GM12875 (cell line): ENCODE results near the gene PLA2G2D.

ENCODE experiments used
- H3K4me3 ChIP-seq: one replicate; pipeline ENCODE4 v1.5.1; 2011; ENCODE audit warnings: low read depth, low read length, control low read depth
- CTCF ChIP-seq: IDR thresholded peaks from 2 replicates; pipeline ENCODE4 v1.5.1; 2011; ENCODE audit warnings: low read depth, mild to moderate bottlenecking, control low read depth, inconsistent platforms, low read length, moderate library complexity, borderline replicate concordance; ENCODE audit not compliant: insufficient read depth

The PLA2G2D gene

GRCh38 chr1:20142001-20142710 is 22.8 kb upstream of the PLA2G2D start:
- H3K4me3 ChIP-seq = no peak overlapping the region
- no peak for TF ChIP-seq CTCF

- H3K4me3 ChIP-seq = no peak overlapping the region
- TF ChIP-seq CTCF = no peak
These were observed 22.1 kb upstream of the PLA2G2D start for GRCh38 chr1:20141466-20141865.

GRCh38 chr1:20141001-20141400 is 21.7 kb upstream of the PLA2G2D start:
- TF ChIP-seq CTCF = no peak
- no peak overlapping the region for H3K4me3 ChIP-seq

- TF ChIP-seq CTCF = no peak
These were observed 20.7 kb upstream of the PLA2G2D start for GRCh38 chr1:20139776-20140612.

GRCh38 chr1:20138961-20139550 is 19.7 kb upstream of the PLA2G2D start, which contains the start of gene PLA2G2F:
TSS of gene PLA2G2F (plus strand) at chr1:20139323. CDS start at chr1:20139428, 105 bp downstream.
- TF ChIP-seq CTCF = no peak
- no peak within 1 kb of the TSS for H3K4me3 ChIP-seq

More at GRCh38 chr1:20139776-20140612, 20.7 kb upstream of the PLA2G2D start:
- no peak overlapping the region for H3K4me3 ChIP-seq

GRCh38 chr1:20138346-20138745 is 19.0 kb upstream of the PLA2G2D start:
- no peak for TF ChIP-seq CTCF
- H3K4me3 ChIP-seq = no peak overlapping the region

GRCh38 chr1:20137604-20138003 is 18.3 kb upstream of the PLA2G2D start:
- TF ChIP-seq CTCF = no peak

More at GRCh38 chr1:20137604-20138003, 18.3 kb upstream of the PLA2G2D start:
- no peak overlapping the region for H3K4me3 ChIP-seq
